Cardiac muscle cell (in vitro differentiated cells and primary cell): ENCODE results near the gene ANKRD6. TPM values are rescaled to one million over a fixed set of nuclear protein-coding genes. Genes with fewer than 3 reads are reported as not detected.
A peak's percentile ranks its signal among the peaks of the same experiment; 100 is the strongest.

Source experiments
- DNase-seq, 2 donors: peaks; one replicate each; pipeline versions ENCODE4 v3.0.0 to v3.0.0-alpha.2; 2010 to 2017; ENCODE audit warnings: low read depth in 1 of 2, low spot score in 1 of 2
- H3K27ac ChIP-seq: fragments of 200-600 bp; sonication (generic); 2 replicates; pipeline ENCODE4 v1.5.1; 2016
- H3K27me3 ChIP-seq: fragments of 200-600 bp; sonication (generic); 2 replicates; pipeline ENCODE4 v1.6.0; 2016; ENCODE audit warnings: control low read depth
- H3K36me3 ChIP-seq: fragments of 200-600 bp; sonication (generic); 2 replicates; pipeline ENCODE4 v1.5.1; 2016; ENCODE audit warnings: control low read depth
- H3K4me1 ChIP-seq: fragments of 200-600 bp; sonication (generic); 2 replicates; pipeline ENCODE4 v1.8.1; 2017; ENCODE audit warnings: low read depth, mild to moderate bottlenecking, mixed run types
- H3K4me3 ChIP-seq: fragments of 200-600 bp; sonication (generic); 2 replicates; pipeline ENCODE4 v1.5.1; 2016; ENCODE audit warnings: mild to moderate bottlenecking
- H3K9me3 ChIP-seq: fragments of 200-600 bp; sonication (generic); 2 replicates; pipeline ENCODE4 v1.5.1; 2017; ENCODE audit warnings: low read depth, mild to moderate bottlenecking, control low read depth
- polyA plus RNA-seq: library from polyadenylated mRNA; unstranded; fragments of >200 nt; fragmentation: Nextera tagmentation; extraction: Ambion mirVana; gene quantifications from 2 replicates; pipeline ENCODE4 v1.2.1, GENCODE V29; 2016
- total RNA-seq: library from RNA; depleted of rRNA; stranded (reverse); fragments of >200 nt; gene quantifications from 2 replicates; pipeline ENCODE4 v1.2.3, GENCODE V29; 2016
- TF ChIP-seq, protein P1 (sequence below): IDR thresholded peaks from 2 replicates; pipeline ENCODE4 v1.5.1; 2012; ENCODE audit warnings: low read depth, mild to moderate bottlenecking, low read length

Gene ANKRD6
- total and polyA plus RNA-seq, 2 experiments from 2014 or later: 10.3 to 21.5 TPM

DNA sequence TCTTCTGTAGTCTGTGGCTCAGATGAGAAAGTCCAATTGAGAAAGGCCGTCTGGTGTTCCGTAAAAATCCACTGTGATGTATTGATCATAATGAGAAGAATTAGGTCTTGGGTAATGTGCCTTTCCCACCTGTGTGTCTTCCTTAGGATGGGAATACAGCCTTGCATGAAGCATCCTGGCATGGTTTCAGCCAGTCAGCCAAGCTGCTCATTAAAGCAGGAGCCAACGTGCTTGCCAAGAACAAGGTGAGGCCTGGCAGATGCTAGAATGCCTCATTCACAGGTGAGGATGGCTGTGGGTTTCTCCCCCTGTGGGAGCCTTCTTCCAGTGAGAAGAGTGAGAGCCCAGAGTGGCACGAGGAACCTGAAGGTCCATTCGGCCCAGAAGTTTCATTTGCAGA is 172.9 kb downstream of the ANKRD6 start:
- Histone ChIP-seq H3K36me3 (no peaks in the 10 kb centered on the region), H3K4me1 (peaks cover 19% of the 10 kb centered on the region), H3K27ac (no peak overlapping the region), H3K4me3 (no peak overlapping the region), H3K27me3 (no peaks in the 10 kb centered on the region), H3K9me3 (no peaks in the 10 kb centered on the region)
- no peak for DNase-seq
- TF ChIP-seq, protein P1, sequence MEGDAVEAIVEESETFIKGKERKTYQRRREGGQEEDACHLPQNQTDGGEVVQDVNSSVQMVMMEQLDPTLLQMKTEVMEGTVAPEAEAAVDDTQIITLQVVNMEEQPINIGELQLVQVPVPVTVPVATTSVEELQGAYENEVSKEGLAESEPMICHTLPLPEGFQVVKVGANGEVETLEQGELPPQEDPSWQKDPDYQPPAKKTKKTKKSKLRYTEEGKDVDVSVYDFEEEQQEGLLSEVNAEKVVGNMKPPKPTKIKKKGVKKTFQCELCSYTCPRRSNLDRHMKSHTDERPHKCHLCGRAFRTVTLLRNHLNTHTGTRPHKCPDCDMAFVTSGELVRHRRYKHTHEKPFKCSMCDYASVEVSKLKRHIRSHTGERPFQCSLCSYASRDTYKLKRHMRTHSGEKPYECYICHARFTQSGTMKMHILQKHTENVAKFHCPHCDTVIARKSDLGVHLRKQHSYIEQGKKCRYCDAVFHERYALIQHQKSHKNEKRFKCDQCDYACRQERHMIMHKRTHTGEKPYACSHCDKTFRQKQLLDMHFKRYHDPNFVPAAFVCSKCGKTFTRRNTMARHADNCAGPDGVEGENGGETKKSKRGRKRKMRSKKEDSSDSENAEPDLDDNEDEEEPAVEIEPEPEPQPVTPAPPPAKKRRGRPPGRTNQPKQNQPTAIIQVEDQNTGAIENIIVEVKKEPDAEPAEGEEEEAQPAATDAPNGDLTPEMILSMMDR: no peak

DNA sequence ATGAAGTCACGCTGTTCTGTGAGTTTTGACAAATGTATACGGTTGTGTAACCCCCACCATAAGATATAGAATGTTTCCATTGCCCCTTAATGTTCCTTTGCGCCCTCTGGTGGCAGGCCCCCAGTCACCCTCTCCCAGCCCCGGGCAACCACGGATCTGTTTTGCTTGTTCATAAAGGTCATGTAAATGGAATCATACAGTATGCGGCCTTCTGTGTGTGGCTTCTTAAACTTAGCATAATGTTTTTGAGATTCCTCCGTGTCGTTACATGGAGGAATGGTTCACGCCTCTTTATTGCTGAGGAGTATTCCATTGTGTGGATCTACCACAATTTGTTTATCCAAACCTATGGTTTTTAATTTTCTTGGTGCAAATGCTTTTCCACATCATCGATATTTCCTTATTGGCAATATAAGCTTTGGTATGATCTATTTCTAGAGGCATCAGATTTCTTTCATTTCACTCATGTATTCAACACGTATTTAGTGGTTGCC is 177.2 kb downstream of the ANKRD6 start:
- peak; percentile 64 to 74 for DNase-seq
- no peaks in the 10 kb centered on the region for H3K4me1 ChIP-seq
- no peak overlapping the region for H3K27ac ChIP-seq
- H3K27me3 ChIP-seq: no peaks in the 10 kb centered on the region
- no peaks in the 10 kb centered on the region for H3K9me3 ChIP-seq
- TF ChIP-seq, protein P1: peak; percentile 87
- H3K36me3 ChIP-seq: no peaks in the 10 kb centered on the region
- no peak overlapping the region for H3K4me3 ChIP-seq

DNA sequence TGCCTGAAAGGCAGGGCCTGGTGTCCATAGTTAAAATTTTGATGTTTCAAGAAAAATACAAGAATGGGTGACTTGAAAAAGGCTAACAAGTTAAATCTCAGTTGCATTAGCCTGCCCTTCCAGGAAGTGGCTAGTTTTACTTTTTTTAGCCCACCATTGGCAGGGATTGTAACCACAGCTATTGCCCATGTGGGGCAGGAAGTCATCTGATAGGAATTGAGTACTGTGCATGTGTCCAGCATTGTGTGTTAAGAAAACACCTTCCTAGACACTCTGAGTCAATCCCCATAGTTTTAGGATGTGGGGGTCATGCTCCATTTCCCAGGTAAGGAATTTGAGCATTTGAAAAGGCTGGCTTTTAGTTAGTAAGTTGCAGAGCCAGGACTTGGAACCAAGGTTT is 178.7 kb downstream of the ANKRD6 start:
- Histone ChIP-seq H3K36me3 (no peaks in the 10 kb centered on the region), H3K27me3 (no peaks in the 10 kb centered on the region), H3K9me3 (no peaks in the 10 kb centered on the region), H3K4me1 (no peaks in the 10 kb centered on the region), H3K27ac (no peak overlapping the region), H3K4me3 (no peak overlapping the region)
- TF ChIP-seq, protein P1: no peak
- peak in 1 of 2 donors; percentile 20 for DNase-seq

DNA sequence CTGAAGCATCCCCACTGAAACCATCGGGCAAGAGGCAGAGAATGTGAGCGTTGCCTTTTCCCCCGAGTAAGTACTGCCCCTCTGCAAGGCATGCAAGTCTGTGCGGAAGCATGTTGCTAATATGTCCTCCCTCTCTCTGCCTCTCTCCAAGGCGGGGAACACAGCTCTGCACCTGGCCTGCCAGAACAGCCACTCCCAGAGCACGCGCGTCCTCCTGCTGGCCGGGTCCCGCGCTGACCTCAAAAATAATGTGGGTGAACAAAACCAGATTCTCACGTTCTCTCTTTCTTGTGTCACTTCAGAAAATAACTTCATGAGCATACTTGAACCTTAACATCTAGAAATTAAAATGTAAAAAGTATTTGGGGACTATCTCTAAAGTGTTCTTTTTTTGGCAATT is 179.2 kb downstream of the ANKRD6 start:
- Histone ChIP-seq H3K36me3 (no peaks in the 10 kb centered on the region), H3K27me3 (no peaks in the 10 kb centered on the region), H3K4me3 (no peak overlapping the region), H3K4me1 (no peaks in the 10 kb centered on the region), H3K27ac (no peak overlapping the region), H3K9me3 (no peaks in the 10 kb centered on the region)
- no peak for DNase-seq
- TF ChIP-seq, protein P1: no peak

DNA sequence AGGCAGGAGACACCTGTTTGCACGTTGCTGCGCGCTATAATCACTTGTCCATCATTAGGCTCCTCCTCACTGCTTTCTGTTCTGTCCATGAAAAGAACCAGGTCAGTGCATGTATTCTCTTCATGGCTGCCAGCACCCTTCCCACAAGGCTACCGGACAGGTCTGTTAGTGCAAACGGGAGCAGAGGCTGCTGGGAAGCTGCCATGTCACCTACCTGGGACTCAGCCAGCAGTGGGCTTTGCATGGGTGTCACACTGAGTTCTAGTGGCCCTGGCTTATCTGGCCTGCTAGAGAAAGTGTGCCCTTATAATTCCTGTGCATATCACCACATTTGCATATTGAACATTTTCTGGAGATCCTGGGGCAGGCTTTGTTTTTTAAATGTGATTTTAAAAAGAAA is 180.8 kb downstream of the ANKRD6 start:
- Histone ChIP-seq H3K4me1 (no peaks in the 10 kb centered on the region), H3K4me3 (no peak overlapping the region), H3K27ac (no peak overlapping the region), H3K27me3 (no peaks in the 10 kb centered on the region), H3K36me3 (no peaks in the 10 kb centered on the region), H3K9me3 (no peaks in the 10 kb centered on the region)
- no peak for DNase-seq
- TF ChIP-seq, protein P1: no peak

DNA sequence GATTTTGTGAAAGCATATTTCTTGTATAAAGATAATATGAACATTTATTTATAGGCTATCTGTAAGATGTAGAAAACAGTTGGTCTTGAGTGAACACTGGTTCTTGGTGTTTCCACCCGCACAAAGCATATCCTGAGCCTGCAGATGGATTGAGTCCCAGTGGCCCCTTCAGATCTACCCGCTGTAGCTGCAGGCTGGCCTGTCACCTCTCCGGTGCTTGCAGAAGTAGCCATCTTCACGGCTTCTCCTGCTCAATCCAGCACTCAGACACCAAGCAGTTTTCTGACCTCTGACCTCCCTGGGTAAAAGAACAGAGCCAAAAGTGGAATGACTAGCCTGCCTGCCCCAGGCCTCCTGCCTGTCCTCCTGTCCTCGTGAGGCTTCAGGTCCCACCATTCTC is 182.9 kb downstream of the ANKRD6 start:
- no peak overlapping the region for H3K27ac ChIP-seq
- H3K27me3 ChIP-seq: no peaks in the 10 kb centered on the region
- TF ChIP-seq, protein P1: no peak
- no peaks in the 10 kb centered on the region for H3K9me3 ChIP-seq
- no peak for DNase-seq
- H3K4me3 ChIP-seq: no peak overlapping the region
- H3K4me1 ChIP-seq: no peaks in the 10 kb centered on the region
- H3K36me3 ChIP-seq: no peaks in the 10 kb centered on the region
